GM12891 (cell line): ENCODE measurements around the gene TMEM125.

Source experiments
- POLR2A ChIP-seq: IDR thresholded peaks from 2 replicates; pipeline ENCODE4 v1.6.1; 2011; ENCODE audit warnings: low read depth, low read length, control low read depth
- POLR2AphosphoS5 ChIP-seq: IDR thresholded peaks from 2 replicates; pipeline ENCODE4 v1.6.1; 2011; ENCODE audit warnings: low read depth, low read length, control low read depth
- SPI1 ChIP-seq: IDR thresholded peaks from 2 replicates; pipeline ENCODE4 v1.6.1; 2011; ENCODE audit warnings: low read depth, low read length, control low read depth
- TAF1 ChIP-seq: IDR thresholded peaks from 2 replicates; pipeline ENCODE4 v1.6.1; 2011; ENCODE audit warnings: low read depth, low read length, control low read depth

- TF ChIP-seq POLR2AphosphoS5 = no peak
- no peak for TF ChIP-seq SPI1
- TF ChIP-seq POLR2A = no peak
- TF ChIP-seq TAF1 = no peak
These were observed 17.6 kb upstream of the TMEM125 start for GRCh38 chr1:43252225-43252624.
